ENCODE data around the gene C20orf141. TPM values are rescaled to one million over a fixed set of nuclear protein-coding genes. Genes with fewer than 3 reads are reported as not detected.

C20orf141 gene
- total and polyA plus RNA-seq, 5 donors from 2014 or later, result not detected

- Histone ChIP-seq H3K4me1 (ENCODE audit: control insufficient read depth, insufficient read depth, low read length, poor library complexity, severe bottlenecking) (peaks cover 23% of the 10 kb centered on the region), H3K4me3 (ENCODE audit: low read depth, low read length) (no peak overlapping the region), H3K9me3 (ENCODE audit: control insufficient read depth in 2 of 2, low read length in 2 of 2) (no peaks in the 10 kb centered on the region), H3K27me3 (ENCODE audit: control insufficient read depth, insufficient read depth, low read length) (no peaks in the 10 kb centered on the region), H3K36me3 (ENCODE audit: control insufficient read depth, insufficient read depth, low read length) (peaks cover 4% of the 10 kb centered on the region), H3K27ac (ENCODE audit: insufficient read depth, low read length, poor library complexity, severe bottlenecking) (no peak overlapping the region)
- Mint-ChIP-seq H3K4me1 (peaks cover 6 to 35% (median 14%) of the 10 kb centered on the region in 4 donors), H3K4me3 (peak overlapping the region in 3 of 4 donors; percentile 15 to 75 (median 16)), H3K27me3 (no peaks in the 10 kb centered on the region), H3K36me3 (peaks cover 16% of the 10 kb centered on the region), H3K9me3 (no peaks in the 10 kb centered on the region), H3K27ac (no peak overlapping the region)
- ATAC-seq (ENCODE audit: low read depth in 2 of 2) (no peak), DNase-seq (no peak)
These were observed 22.6 kb downstream of the C20orf141 start for GRCh38 chr20:2837221-2837960.

GRCh38 chr20:2838170-2838797 is 23.5 kb downstream of the C20orf141 start:
- ATAC-seq (ENCODE audit: low read depth in 2 of 2) (no peak), DNase-seq (no peak)
- Histone ChIP-seq H3K27me3 (ENCODE audit: control insufficient read depth, insufficient read depth, low read length) (no peaks in the 10 kb centered on the region), H3K4me3 (ENCODE audit: low read depth, low read length) (no peak overlapping the region), H3K9me3 (ENCODE audit: control insufficient read depth in 2 of 2, low read length in 2 of 2) (no peaks in the 10 kb centered on the region), H3K4me1 (ENCODE audit: control insufficient read depth, insufficient read depth, low read length, poor library complexity, severe bottlenecking) (peaks cover 23% of the 10 kb centered on the region), H3K27ac (ENCODE audit: insufficient read depth, low read length, poor library complexity, severe bottlenecking) (no peak overlapping the region), H3K36me3 (ENCODE audit: control insufficient read depth, insufficient read depth, low read length) (peaks cover 4% of the 10 kb centered on the region)
- Mint-ChIP-seq H3K4me3 (peak overlapping the region; percentile 52 to 78 (median 68)), H3K36me3 (peaks cover 16% of the 10 kb centered on the region), H3K9me3 (no peaks in the 10 kb centered on the region), H3K4me1 (peaks cover 10 to 40% (median 17%) of the 10 kb centered on the region in 4 donors), H3K27me3 (no peaks in the 10 kb centered on the region), H3K27ac (peak overlapping the region in 1 of 3 donors; percentile 36)

GRCh38 chr20:2838847-2839671 is 24.3 kb downstream of the C20orf141 start:
- peaks cover 4% of the 10 kb centered on the region for H3K36me3 ChIP-seq (ENCODE audit: control insufficient read depth, insufficient read depth, low read length)
- ATAC-seq (ENCODE audit: low read depth in 2 of 2), result no peak
- H3K4me1 ChIP-seq (ENCODE audit: control insufficient read depth, insufficient read depth, low read length, poor library complexity, severe bottlenecking), result peaks cover 23% of the 10 kb centered on the region
- no peak overlapping the region for H3K27ac ChIP-seq (ENCODE audit: insufficient read depth, low read length, poor library complexity, severe bottlenecking)
- Mint-ChIP-seq H3K27ac (peak overlapping the region; percentile 86 to 93 (median 88)), H3K36me3 (peaks cover 16% of the 10 kb centered on the region), H3K9me3 (no peaks in the 10 kb centered on the region), H3K27me3 (no peaks in the 10 kb centered on the region), H3K4me3 (peak overlapping the region; percentile 86 to 90 (median 88)), H3K4me1 (peaks cover 17 to 47% (median 21%) of the 10 kb centered on the region in 4 donors)
- H3K9me3 ChIP-seq (ENCODE audit: control insufficient read depth in 2 of 2, low read length in 2 of 2), result no peaks in the 10 kb centered on the region
- H3K4me3 ChIP-seq (ENCODE audit: low read depth, low read length), result no peak overlapping the region
- no peak for DNase-seq
- H3K27me3 ChIP-seq (ENCODE audit: control insufficient read depth, insufficient read depth, low read length), result no peaks in the 10 kb centered on the region

GRCh38 chr20:2839732-2840137 is 24.9 kb downstream of the C20orf141 start:
- no peaks in the 10 kb centered on the region for H3K9me3 ChIP-seq (ENCODE audit: control insufficient read depth in 2 of 2, low read length in 2 of 2)
- H3K4me1 ChIP-seq (ENCODE audit: control insufficient read depth, insufficient read depth, low read length, poor library complexity, severe bottlenecking), result peaks cover 23% of the 10 kb centered on the region
- DNase-seq (no peak), ATAC-seq (ENCODE audit: low read depth in 2 of 2) (no peak)
- Mint-ChIP-seq H3K4me1 (peaks cover 23 to 52% (median 25%) of the 10 kb centered on the region in 4 donors), H3K27ac (peak overlapping the region; percentile 68 to 93 (median 86)), H3K9me3 (no peaks in the 10 kb centered on the region), H3K36me3 (peaks cover 14% of the 10 kb centered on the region), H3K4me3 (peak overlapping the region; percentile 86 to 90 (median 88)), H3K27me3 (no peaks in the 10 kb centered on the region)
- peak overlapping the region; percentile 77 for H3K27ac ChIP-seq (ENCODE audit: insufficient read depth, low read length, poor library complexity, severe bottlenecking)
- peaks cover 4% of the 10 kb centered on the region for H3K36me3 ChIP-seq (ENCODE audit: control insufficient read depth, insufficient read depth, low read length)
- H3K27me3 ChIP-seq (ENCODE audit: control insufficient read depth, insufficient read depth, low read length), result no peaks in the 10 kb centered on the region
- no peak overlapping the region for H3K4me3 ChIP-seq (ENCODE audit: low read depth, low read length)

- no peaks in the 10 kb centered on the region for H3K9me3 ChIP-seq (ENCODE audit: control insufficient read depth in 2 of 2, low read length in 2 of 2)
- Mint-ChIP-seq H3K36me3 (peaks cover 8% of the 10 kb centered on the region), H3K27ac (peak within 1 kb of the TSS; percentile 86 to 93 (median 92)), H3K9me3 (no peaks in the 10 kb centered on the region), H3K4me1 (peaks cover 24 to 56% (median 27%) of the 10 kb centered on the region in 4 donors), H3K4me3 (peak within 1 kb of the TSS; percentile 86 to 92 (median 89)), H3K27me3 (no peaks in the 10 kb centered on the region)
- H3K36me3 ChIP-seq (ENCODE audit: control insufficient read depth, insufficient read depth, low read length), result peaks cover 2% of the 10 kb centered on the region
- peaks cover 23% of the 10 kb centered on the region for H3K4me1 ChIP-seq (ENCODE audit: control insufficient read depth, insufficient read depth, low read length, poor library complexity, severe bottlenecking)
- ATAC-seq (ENCODE audit: low read depth in 2 of 2) (peak; percentile 96 to 97), DNase-seq (peak; percentile 84 to 93 (median 88))
- peak within 1 kb of the TSS; percentile 77 for H3K27ac ChIP-seq (ENCODE audit: insufficient read depth, low read length, poor library complexity, severe bottlenecking)
- no peaks in the 10 kb centered on the region for H3K27me3 ChIP-seq (ENCODE audit: control insufficient read depth, insufficient read depth, low read length)
- peak within 1 kb of the TSS; percentile 87 for H3K4me3 ChIP-seq (ENCODE audit: low read depth, low read length)
These were observed 25.6 kb downstream of the C20orf141 start, which contains the start of the genes PCED1A and VPS16 for GRCh38 chr20:2840138-2840966. PCED1A (minus strand) TSS chr20:2840655; CDS start chr20:2839912, 743 bp downstream. VPS16 (plus strand) TSS chr20:2840745; CDS start chr20:2840775, 30 bp downstream.

- Mint-ChIP-seq H3K9me3 (no peaks in the 10 kb centered on the region), H3K4me1 (peaks cover 24 to 59% (median 31%) of the 10 kb centered on the region in 4 donors), H3K27me3 (no peaks in the 10 kb centered on the region), H3K4me3 (peak overlapping the region; percentile 85 to 92 (median 88)), H3K36me3 (peaks cover 7% of the 10 kb centered on the region), H3K27ac (peak overlapping the region; percentile 43 to 92 (median 78))
- Histone ChIP-seq H3K36me3 (ENCODE audit: control insufficient read depth, insufficient read depth, low read length) (peaks cover 2% of the 10 kb centered on the region), H3K27ac (ENCODE audit: insufficient read depth, low read length, poor library complexity, severe bottlenecking) (peak overlapping the region; percentile 77), H3K4me1 (ENCODE audit: control insufficient read depth, insufficient read depth, low read length, poor library complexity, severe bottlenecking) (peaks cover 23% of the 10 kb centered on the region), H3K4me3 (ENCODE audit: low read depth, low read length) (peak overlapping the region; percentile 87), H3K27me3 (ENCODE audit: control insufficient read depth, insufficient read depth, low read length) (no peaks in the 10 kb centered on the region), H3K9me3 (ENCODE audit: control insufficient read depth in 2 of 2, low read length in 2 of 2) (no peaks in the 10 kb centered on the region)
- peak in 1 of 2 donors; percentile 2 for ATAC-seq (ENCODE audit: low read depth in 2 of 2)
- peak in 1 of 3 donors; percentile 52 for DNase-seq
These were observed 26.3 kb downstream of the C20orf141 start for GRCh38 chr20:2840967-2841531.

Measured in CD4-positive, CD25-positive, alpha-beta regulatory T cell (primary cell).